GM18870 (cell line): Measurements from ENCODE around the gene SYTL2.

Experiments
- ATAC-seq: cut with Tn5 transposase; IDR thresholded peaks from one replicate; pipeline ENCODE4 v1.9.1; 2021; ENCODE audit warnings: moderate library complexity; ENCODE audit not compliant: unreplicated experiment

SYTL2 gene

GRCh38 chr11:85742348-85742747 lies 68.6 kb downstream of the SYTL2 start:
- ATAC-seq: no peak

- ATAC-seq: no peak
Observed at GRCh38 chr11:85740481-85741400, 70.2 kb downstream of the SYTL2 start.

- no peak for ATAC-seq
Observed at GRCh38 chr11:85737738-85738137, 73.2 kb downstream of the SYTL2 start.

- no peak for ATAC-seq
Observed at GRCh38 chr11:85735876-85736460, 75.0 kb downstream of the SYTL2 start.

- peak; percentile 77 for ATAC-seq
Observed at GRCh38 chr11:85732965-85733364, 78.0 kb downstream of the SYTL2 start.

DNA sequence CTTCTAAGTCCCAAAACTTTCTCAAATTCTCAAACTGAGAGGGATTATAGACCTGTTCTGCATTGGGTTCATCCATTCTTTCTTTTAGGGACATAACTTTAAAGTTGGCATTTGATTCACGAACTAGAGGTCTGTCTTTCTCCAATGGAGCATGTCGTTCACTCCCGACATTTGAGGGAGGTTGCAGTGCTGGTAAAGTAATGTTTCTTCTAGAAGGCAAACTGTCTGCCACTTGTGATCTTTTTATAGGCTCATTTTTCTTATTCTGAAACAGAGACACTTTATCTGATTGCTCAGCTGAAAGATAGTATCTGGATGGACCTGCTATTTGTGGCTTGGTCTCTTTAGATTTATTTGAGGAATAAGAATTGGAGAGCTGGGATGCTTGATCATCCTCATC lies 84.6 kb downstream of the SYTL2 start:
- ATAC-seq: no peak

DNA sequence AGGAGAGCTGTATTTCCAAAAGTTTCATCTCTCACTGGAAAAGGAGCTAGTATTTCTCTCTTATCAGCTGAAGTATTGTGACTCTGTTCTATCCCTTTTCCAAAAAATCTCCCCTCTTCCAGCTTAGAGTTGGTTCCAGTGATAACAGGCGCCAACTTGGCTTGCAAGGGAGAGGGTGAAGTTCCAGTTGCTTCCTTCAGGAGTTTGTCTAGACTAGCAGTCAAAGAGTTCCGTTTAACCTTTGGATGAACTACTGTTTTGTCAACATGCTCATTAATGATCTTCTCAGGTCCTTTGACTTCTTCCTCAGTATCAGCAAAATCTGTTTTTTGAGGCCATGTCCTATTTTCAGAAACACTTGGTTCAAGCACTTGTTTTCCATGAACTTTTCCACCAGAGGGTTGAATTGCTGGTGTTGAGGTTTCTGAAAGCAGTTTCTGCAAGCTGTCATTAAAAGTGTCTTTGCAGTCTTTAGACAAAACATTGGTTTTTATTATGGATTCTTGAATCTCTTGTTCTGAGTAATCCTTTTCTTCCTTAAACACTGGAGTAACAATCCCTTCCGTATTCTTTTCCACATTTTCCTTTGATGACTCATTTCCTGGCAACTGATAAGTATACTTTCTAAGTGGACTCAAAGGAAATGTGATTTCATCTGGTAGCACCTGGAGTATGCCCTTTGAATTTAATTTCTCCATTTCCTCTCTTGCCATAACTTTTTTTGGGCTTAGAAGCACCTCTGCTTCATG lies 85.3 kb downstream of the SYTL2 start:
- no peak for ATAC-seq

- no peak for ATAC-seq
Observed at GRCh38 chr11:85724748-85725465, 86.0 kb downstream of the SYTL2 start.

DNA sequence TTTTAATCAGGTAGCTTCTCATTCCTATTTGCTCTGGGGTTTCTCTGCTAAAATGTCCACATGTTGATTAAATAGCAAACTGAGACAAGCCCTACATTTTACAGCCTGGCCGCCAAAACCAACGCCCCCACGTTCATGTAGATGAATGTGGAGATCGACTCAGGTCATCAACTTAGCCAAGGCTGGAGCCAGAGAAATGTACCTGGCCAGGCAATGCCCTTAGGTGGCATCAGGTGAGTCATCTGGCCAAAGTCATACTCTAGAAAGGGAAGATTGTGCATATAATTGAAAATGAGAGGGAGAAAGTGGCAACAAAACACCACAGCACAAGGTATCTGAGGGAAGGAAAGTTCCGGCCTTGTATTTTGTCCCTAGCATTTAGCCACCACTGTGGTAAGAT lies 87.9 kb downstream of the SYTL2 start:
- no peak for ATAC-seq

GRCh38 chr11:85721191-85721590 lies 89.8 kb downstream of the SYTL2 start:
- no peak for ATAC-seq

DNA sequence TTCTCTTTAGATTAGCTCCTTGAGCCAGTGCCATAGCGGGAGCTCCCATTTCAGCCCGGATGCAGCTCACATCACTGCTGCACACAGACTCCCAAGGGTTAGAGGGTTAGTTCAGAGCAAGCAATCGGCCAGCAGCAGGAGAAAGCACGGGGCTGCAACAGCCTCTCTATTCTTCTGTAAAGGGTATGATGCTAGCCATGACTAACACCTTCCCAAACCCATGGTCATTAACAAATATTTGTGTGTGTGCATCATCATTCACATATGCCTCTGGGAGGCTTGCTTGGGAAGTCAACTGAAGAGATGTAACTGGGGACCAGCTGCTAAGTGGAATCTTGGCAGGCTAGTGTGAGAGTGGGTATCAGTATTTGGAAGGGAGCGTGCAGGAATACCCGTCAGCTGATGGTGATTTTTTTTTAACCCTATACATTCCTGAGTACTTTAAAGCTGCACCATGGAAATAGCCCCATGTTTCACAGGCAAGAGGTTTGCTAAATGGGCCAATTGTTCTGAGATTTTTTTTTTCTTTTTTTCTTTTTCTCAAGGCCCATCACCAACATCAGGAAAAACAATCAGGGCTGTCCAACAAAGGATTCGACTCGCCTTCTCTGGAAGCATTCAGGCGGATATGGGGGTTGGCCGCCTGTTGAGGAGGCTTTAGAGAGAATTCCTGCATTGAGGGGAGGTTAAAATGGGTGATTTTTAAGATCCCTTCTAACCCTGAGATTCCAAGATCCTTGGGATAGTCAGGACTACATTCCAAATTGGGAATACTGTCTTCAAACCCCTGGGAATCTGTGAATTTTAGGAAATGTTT lies 91.7 kb downstream of the SYTL2 start:
- no peak for ATAC-seq

GRCh38 chr11:85718126-85718943 lies 92.6 kb downstream of the SYTL2 start:
- no peak for ATAC-seq

GRCh38 chr11:85717429-85717828 lies 93.5 kb downstream of the SYTL2 start:
- ATAC-seq: no peak

DNA sequence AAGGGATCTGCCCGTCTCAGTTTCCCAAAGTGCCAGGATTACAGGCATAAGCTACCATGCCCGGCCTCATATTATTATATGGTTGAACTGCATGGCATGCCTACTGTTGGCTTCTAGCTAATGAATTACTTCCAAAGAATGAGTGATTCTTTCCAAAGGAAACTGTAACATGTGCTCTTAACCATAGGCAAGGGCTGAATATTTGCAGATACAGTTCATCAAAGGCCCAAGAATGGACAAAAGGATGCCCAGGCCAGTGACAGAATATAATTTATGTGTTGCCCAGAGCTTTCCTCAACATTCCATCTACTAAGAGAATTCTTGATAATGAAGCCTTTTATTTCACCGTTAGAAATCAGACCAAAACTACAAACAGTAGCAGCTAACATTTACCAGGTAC lies 98.0 kb downstream of the SYTL2 start:
- no peak for ATAC-seq

GRCh38 chr11:85710917-85711316 lies 100.0 kb downstream of the SYTL2 start:
- no peak for ATAC-seq

GRCh38 chr11:85709941-85710702 lies 100.8 kb downstream of the SYTL2 start:
- ATAC-seq: no peak

DNA sequence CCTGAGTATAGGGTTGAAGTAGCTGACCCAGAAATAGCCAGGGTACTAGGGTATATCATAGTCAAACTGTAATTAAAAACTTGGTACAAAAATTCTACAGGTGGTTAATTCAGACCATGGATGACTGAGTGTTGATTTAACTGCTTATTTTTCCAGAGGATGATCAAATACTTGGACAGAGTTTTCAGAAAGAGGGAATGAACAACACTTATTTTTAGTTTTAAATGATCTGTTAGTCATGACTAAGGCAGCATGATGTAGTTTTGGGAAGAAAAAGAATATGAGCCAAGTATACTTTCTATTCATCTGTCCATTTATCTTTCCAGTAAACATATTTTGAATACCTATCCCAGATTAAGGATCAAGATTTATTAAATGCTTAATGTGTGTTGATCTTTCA lies 105.1 kb downstream of the SYTL2 start:
- ATAC-seq: no peak

DNA sequence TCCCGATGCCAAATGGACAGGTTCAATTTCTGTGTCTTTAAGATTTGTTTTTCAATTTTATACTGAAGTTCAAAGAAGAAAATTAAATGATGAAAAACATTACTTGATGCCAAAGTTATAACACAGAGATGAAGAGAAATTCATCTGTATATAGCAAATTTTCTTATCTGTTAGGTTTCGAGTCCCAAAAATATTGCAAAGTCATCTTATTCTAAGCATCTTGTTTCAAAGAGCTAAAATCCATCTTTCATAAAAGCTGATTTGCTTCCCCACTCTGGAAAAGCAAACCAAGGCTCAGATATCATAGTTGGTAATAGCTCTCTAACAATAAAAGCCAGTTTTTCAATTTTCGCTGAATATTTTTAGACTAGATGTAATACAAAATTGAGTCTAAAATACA lies 106.0 kb downstream of the SYTL2 start:
- ATAC-seq: no peak
